ENCODE results near the gene OR8G1.

GRCh38 chr11:124240621-124241397, at the start of gene OR8G1:
- TF ChIP-seq CTCF (conservative IDR thresholded peaks at IDR 0.05; ENCODE audit: low read length) (no peak), EZH2phosphoT487 (IDR thresholded peaks at IDR 0.05; ENCODE audit: borderline replicate concordance, low read depth, low read length) (no peak)
